Activated T-helper 1 cell treated with anti-CD3 and anti-CD28 coated beads, Interleukin-2, amount 50 U/mL, for 16 hours (primary cell): ENCODE measurements around the gene OR2B6.
"Not testable (repeated sequence)": the region's sequence is repeated elsewhere in the genome, so short reads cannot be mapped to it uniquely, and the experiment has no call there.

Source experiments
- DNase-seq, 2 donors: peaks; one replicate each; pipeline ENCODE4 v3.0.0-alpha.2; 2020; ENCODE audit warnings: low read depth in 1 of 2, low spot score in 1 of 2

OR2B6 gene

DNA sequence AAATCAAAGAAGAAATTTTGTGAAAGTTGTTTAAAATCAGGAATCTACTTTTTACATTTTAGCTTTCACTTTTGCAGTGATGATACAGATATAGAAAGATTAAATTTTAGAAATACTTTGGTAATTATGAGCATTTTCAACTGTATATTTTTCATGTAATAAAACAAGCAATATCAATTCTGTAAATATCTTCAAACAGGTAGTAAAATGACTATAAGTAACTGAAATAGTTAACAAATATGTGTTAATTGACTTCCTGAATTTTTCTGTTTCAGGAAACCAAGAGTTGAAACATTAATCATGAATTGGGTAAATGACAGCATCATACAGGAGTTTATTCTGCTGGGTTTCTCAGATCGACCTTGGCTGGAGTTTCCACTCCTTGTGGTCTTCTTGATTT, at the start of gene OR2B6:
Gene OR2B6, plus strand, starts transcription at position 301 of the 400 bp plus-strand sequence. Its CDS starts 0 bp downstream, at position 301.
- DNase-seq: no peak

DNA sequence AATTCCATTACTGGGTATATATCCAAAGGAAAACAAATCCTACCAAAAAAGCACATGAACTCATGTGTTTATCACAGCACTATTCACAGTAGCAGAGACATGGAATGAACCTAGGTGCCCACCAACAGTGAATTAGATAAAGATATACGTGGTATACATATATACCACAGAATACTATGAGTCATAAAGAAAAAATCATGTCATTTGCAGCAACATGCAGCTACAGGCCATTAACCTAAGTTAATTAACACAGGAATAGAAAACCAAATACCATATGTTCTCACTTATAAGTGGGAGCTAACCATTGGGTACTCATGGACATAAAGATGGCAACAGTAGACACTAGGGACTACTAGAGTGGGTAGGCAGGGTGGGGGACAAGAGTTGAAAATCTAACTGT, 49.0 kb upstream of the OR2B6 start:
- DNase-seq: no peak

DNA sequence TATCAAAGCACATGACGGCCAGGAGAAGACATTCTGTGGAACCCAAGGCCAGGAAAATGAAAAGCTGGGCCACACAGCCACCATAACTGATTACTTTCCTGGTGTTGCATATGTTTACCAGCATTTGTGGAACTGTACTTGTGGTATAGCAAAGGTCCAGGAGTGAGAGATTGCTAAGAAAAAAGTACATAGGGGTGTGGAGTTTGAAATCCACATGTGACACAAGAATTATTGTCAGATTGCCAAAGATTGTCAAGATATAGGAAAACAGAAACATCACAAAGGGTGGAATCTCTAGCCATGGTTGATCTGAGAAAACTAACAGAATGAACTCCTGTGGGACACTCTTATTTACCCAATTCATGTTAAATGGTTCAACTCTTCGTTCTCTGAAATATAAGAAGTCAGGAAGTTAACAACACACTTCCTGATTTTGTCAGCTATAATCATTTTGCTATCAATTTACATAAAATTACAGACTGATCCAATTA, 45.0 kb upstream of the OR2B6 start, which contains the start of gene OR2B2:
Gene OR2B2, minus strand, starts transcription at position 441 of the 491 bp plus-strand sequence. Its CDS starts 77 bp downstream, at position 364.
- no peak for DNase-seq

DNA sequence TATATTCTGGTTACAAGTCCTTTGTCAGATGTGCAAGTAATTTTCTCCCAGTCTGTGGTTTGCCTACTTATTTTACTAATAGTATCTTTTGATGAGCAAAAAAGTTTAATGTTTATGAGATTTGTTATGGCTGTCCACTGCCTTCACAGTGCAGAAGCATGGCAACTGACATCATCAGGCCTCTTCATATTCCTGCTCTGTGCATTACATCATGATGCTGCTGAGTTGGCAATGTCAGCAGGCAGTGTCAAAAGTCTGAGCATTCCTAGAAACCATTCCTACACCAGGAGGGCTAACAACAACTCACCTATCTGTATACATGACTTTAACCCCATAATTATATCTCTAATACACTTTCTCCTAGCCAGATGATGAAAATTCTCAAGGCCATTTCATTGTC, 34.1 kb upstream of the OR2B6 start:
- no peak for DNase-seq

GRCh38 chr6:27924179-27924578, 32.9 kb upstream of the OR2B6 start:
- DNase-seq: no peak

- DNase-seq: not testable (repeated sequence)
Observed at GRCh38 chr6:27928041-27928440, 29.0 kb upstream of the OR2B6 start.

DNA sequence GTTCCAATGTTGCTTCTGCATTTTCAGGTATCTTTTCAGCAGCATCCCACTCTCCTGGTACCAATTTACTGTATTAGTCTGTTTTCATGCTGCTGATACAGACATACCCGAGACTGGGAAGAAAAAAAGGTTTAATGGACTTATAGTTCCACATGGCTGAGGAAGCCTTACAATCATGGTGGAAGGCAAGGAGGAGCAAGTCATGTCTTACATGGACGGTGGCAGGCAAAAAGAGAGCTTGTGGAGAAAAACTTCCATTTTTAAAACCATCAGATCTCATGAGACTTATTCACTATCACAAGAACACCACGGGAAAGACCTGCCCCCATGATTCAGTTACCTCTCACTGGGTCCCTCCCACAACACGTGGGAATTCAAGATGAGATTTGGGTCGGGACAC, 27.1 kb upstream of the OR2B6 start:
- DNase-seq: not testable (repeated sequence)

GRCh38 chr6:27931209-27931608, 25.8 kb upstream of the OR2B6 start:
- no peak for DNase-seq

DNA sequence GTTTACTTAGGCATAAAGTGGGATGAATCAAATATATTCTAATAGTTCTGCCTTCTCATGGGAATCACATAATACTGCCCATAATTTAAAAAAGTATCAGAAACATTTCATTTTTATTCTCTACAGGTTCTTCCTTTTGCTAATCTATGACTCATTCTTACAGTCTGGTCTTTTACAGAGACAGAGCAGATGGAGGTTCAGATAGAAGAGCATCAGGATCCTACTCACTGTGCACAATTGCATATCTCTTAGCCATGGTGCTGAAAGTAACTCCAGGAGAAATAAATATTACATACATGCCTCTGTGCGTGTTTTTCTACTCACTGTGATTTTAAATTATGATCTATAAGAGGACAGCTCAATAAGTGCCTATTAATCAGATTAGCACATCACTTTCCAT, 16.3 kb upstream of the OR2B6 start:
- DNase-seq: no peak

GRCh38 chr6:27943072-27943471, 14.0 kb upstream of the OR2B6 start:
- DNase-seq: not testable (repeated sequence)

DNA sequence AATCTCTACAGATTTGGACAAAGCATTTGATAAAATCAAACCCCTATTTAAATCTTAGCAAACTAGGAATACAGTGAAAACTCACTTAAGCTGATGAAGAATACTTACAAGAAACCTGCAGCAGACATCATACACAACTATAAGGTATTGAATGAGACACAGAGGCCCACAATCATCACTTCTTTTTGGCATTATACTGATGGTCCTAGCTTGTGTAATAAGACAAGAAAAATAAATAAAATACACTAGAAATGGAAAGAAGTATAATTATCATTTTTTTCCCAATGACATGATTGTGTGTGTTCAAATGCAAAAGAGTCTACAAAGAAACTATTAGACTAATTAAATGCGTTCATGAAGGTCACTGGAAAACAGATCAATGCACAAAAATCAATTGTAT, 8.8 kb upstream of the OR2B6 start:
- DNase-seq: no peak

GRCh38 chr6:27951040-27951439, 6.0 kb upstream of the OR2B6 start:
- no peak for DNase-seq

- no peak for DNase-seq
Observed at GRCh38 chr6:27957516-27957915, 475 bp downstream of the OR2B6 start.

DNA sequence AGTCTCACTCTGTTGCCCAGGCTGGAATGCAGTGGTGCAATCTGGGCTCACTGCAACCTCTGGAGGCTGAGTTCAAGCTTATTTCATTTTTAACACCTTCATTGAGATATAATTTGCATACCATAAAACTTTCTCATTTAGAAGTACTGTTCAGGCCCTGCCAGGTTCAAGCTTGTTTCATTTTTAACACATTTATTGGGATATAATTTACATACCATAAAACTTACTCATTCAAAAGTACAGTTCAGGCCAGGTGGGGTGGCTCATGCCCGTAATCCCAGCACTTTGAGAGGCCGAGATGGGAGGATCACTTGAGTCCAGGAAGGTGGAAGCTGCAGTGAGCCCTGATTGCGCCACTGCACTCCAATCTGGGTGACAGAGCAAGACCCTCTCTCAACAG, 5.5 kb downstream of the OR2B6 start:
- no peak for DNase-seq

DNA sequence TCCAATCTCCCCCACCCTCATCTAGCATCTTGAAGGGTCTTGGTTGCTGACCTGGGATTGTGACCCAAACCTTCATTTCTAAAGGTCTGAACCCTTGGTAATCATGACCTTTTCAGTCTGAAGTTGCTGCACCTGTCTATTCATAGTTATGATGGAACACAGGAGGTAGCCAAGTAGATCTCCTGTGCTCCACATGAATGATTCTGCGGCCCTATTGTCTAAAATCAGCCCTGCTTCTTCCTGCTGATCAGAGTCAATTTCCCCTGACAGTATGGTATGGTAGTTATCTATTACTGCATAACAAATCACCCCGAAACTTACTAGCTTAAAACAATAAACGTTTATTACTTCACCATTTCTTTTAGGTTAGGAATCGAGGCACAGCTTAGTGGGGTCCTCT, 9.0 kb downstream of the OR2B6 start:
- no peak for DNase-seq

DNA sequence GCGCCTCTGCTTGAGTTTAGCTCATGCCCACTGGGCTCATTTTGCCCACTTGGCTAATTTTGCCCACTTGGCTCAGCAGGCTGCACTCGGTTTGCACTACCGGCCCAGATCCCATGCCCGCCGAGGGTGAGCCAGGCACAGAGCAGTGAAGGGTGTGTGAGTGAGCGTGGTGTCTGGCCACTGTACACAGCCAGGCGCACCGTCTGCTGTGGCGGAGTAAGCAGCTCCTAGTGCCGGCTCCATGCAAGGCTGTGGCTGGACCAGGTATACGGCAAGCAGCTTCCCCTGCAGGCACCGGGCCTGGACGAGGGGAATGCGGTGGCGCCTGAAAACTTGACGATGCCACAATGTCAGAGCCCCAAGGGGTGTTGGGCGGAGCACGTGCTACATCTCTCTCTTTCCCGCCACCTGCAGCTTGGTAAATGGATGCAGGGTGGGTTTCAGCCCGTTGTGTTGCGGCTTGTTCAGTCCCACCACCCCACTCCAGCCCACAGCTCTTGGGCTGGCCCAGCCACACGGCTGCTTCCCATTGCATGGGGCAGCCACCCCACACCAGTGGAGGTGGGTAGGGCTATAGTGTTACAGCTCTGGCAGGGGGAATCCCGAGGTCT, 9.9 kb downstream of the OR2B6 start:
- DNase-seq: no peak

DNA sequence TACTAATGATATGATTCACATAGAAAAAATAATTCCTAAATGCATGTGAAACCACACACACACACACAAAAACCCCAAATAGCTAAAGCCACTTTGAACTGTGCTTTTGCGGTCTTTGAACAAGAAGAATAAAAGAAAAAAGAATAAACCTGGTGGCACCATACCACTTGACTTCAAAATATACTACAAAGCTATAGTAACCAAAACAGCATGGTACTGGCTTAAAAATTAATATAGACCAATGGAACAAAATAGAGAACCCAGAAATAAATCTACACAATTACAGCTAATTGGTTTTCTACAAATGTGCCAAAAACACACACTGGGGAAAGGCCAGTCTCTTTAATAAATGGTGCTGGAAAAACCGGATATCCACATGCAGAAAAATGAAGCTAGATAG, 13.4 kb downstream of the OR2B6 start:
- DNase-seq: no peak

GRCh38 chr6:27972750-27973149, 15.7 kb downstream of the OR2B6 start:
- no peak for DNase-seq

DNA sequence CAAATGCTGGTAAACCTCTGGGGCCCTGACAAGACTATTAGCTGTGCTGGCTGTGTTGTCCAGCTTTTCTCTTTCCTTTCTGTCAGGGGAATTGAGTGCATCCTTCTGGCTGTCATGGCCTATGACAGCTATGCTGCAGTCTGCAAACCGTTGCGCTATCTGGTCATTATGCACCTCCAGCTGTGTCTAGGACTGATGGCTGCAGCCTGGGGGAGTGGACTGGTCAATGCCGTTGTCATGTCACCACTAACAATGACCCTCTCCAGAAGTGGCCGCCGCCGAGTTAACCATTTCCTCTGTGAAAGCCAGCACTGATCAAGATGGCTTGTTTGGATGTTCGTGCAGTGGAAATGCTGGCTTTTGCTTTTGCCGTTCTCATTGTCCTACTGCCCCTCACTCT, 20.3 kb downstream of the OR2B6 start:
- DNase-seq: no peak

GRCh38 chr6:27978705-27979104, 21.7 kb downstream of the OR2B6 start:
- no peak for DNase-seq

DNA sequence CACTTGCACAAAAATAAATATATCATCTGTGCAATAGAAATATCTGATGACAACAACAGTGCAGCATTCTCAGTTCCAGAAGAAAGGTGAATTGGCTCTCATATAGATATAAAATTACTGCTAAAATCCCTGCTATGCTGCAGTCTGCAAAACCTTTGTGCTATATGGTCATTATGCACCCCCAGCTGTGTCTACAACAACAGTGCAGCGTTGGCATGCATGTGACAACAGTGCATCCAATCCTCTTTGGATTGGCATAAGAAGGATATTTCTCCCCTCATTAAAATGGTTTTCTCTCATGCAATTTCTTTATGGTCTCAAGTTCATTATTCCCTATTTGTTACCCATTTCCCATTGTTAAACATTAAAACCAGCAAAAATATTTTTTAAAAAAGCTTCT, 23.1 kb downstream of the OR2B6 start:
- DNase-seq: no peak

GRCh38 chr6:27986928-27987725, 30.1 kb downstream of the OR2B6 start:
- no peak for DNase-seq

DNA sequence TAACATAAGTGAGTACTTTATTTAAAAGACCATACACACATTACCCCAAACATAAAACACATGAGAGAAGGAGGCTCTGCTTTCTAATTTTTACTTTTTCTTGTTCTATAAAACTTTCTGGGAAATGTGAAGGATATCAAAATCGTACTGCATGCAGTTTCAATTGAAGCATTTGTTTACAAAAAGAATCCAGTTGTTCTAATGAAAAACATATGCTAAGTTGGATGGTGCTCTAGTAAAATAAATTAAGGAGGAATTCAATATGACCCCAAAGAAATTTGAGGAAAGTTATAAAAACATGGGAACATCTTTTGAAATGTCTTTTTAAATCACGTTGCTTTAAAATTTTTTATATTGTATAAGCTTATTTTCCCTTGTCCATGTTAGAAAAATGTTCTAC, 37.6 kb downstream of the OR2B6 start:
- no peak for DNase-seq
